Esophagus squamous epithelium (tissue), 5 donors: ENCODE data around the gene HPCAL1. TPM values are rescaled to one million over a fixed set of nuclear protein-coding genes. Genes with fewer than 3 reads are reported as not detected.

ENCODE experiments used
- DNase-seq: peaks from one replicate; lab custom pipeline; 2025; lab: John Stamatoyannopoulos, UW
- H3K27ac ChIP-seq, 4 donors: fragments of 200-600 bp; sonication (generic); one replicate each; pipeline ENCODE4 v1.5.1; 2016 to 2019; ENCODE audit warnings: mild to moderate bottlenecking in 1 of 4
- H3K27me3 ChIP-seq, 4 donors: fragments of 200-600 bp; sonication (generic); 1 replicate in 3 of 4; 2 replicates in 1 of 4; pipeline versions ENCODE4 v1.5.1 to v1.6.0; 2017 to 2021; ENCODE audit warnings: antibody characterized with exemption in 1 of 4
- H3K36me3 ChIP-seq, 3 donors: fragments of 200-600 bp; sonication (generic); one replicate each; pipeline ENCODE4 v1.5.1; 2016 to 2019
- H3K4me1 ChIP-seq, 3 donors: fragments of 200-600 bp; sonication (generic); one replicate each; pipeline ENCODE4 v1.5.1; 2017 to 2019
- H3K4me3 ChIP-seq, 4 donors: fragments of 200-600 bp; sonication (generic); 1 replicate in 3 of 4; 2 replicates in 1 of 4; pipeline ENCODE4 v1.5.1; 2016 to 2019; ENCODE audit warnings: mild to moderate bottlenecking in 2 of 4, moderate library complexity in 1 of 4
- H3K9me3 ChIP-seq, 3 donors: fragments of 200-600 bp; sonication (generic); one replicate each; pipeline ENCODE4 v1.5.1; 2016 to 2019
- CTCF ChIP-seq, 6 experiments: fragments of 450-650 bp in 4 of 6; fragments of 200-600 bp in 2 of 6; sonication (generic) in 2 of 6; IDR thresholded peaks; one replicate each; pipeline ENCODE4 v1.5.1; 2016 to 2019; ENCODE audit warnings: antibody characterized with exemption in 6 of 6, mild to moderate bottlenecking in 4 of 6, moderate library complexity in 4 of 6
- POLR2A ChIP-seq, 4 donors: fragments of 450-650 bp; IDR thresholded peaks; one replicate each; pipeline ENCODE4 v1.6.1; 2017; ENCODE audit warnings: antibody characterized with exemption in 4 of 4, mild to moderate bottlenecking in 4 of 4, moderate library complexity in 3 of 4
- WGBS, 2 donors: methylation state at CpG; one replicate each; pipeline ENCODE4 v1.1.5; 2018; 5-methylcytosine and 5-hydroxymethylcytosine counted together
- intact Hi-C: fragments of 100-400 bp; cut with DNase I; formaldehyde crosslinking; loops from one replicate; pipeline ENCODE4 v1.15.0; 2022
- total RNA-seq, 4 donors: library from RNA; depleted of rRNA; stranded (reverse); fragments of >200 nt; gene quantifications; one replicate each; pipeline ENCODE4 v1.1.0, GENCODE V29; 2016
- donor health status: DM: yes; HTN: yes; CAD: no.

The HPCAL1 gene
- total RNA-seq, 4 donors from 2014 or later = 13.2 to 26.4 (median 20.5) TPM

GRCh38 chr2:10330700-10331026, 28.0 kb downstream of the HPCAL1 start:
- Histone ChIP-seq H3K4me1 (peaks cover 16 to 55% (median 27%) of the 10 kb centered on the region in 3 donors), H3K27ac (peak overlapping the region in 2 of 4 donors; percentile 51 to 55), H3K36me3 (peaks cover 0 to 10% (median 0%) of the 10 kb centered on the region in 3 donors), H3K9me3 (peaks cover 0 to 6% (median 5%) of the 10 kb centered on the region in 3 donors), H3K4me3 (peak overlapping the region in 3 of 4 donors; percentile 21 to 53 (median 27)), H3K27me3 (no peaks in the 10 kb centered on the region)
- 65 to 79% methylated on average over 6 to 9 of the region's 9 CpGs for WGBS, 2 donors
- TF ChIP-seq CTCF (IDR thresholded peaks at IDR 0.05) (no peak), POLR2A (IDR thresholded peaks at IDR 0.05) (no peak)
- no peak for DNase-seq
- intact Hi-C loops = no loop called here

GRCh38 chr2:10331027-10331701, 28.5 kb downstream of the HPCAL1 start:
- H3K4me1 ChIP-seq = peaks cover 16 to 50% (median 27%) of the 10 kb centered on the region in 3 donors
- DNase-seq = no peak
- intact Hi-C loops = no loop called here
- TF ChIP-seq POLR2A (IDR thresholded peaks at IDR 0.05) (no peak), CTCF (IDR thresholded peaks at IDR 0.05) (peak in 2 of 6 experiments; percentile 7 to 10)
- 12 to 45% methylated on average over 6 to 30 of the region's 33 CpGs for WGBS, 2 donors
- peaks cover 0 to 6% (median 5%) of the 10 kb centered on the region in 3 donors for H3K9me3 ChIP-seq
- H3K27ac ChIP-seq = peak overlapping the region in 2 of 4 donors; percentile 51 to 55
- peaks cover 0 to 10% (median 0%) of the 10 kb centered on the region in 3 donors for H3K36me3 ChIP-seq
- H3K27me3 ChIP-seq = no peaks in the 10 kb centered on the region
- H3K4me3 ChIP-seq = peak overlapping the region in 3 of 4 donors; percentile 21 to 53 (median 27)

- DNase-seq = no peak
Observed at GRCh38 chr2:10331702-10332401, 29.1 kb downstream of the HPCAL1 start.

GRCh38 chr2:10332402-10333246, 29.9 kb downstream of the HPCAL1 start:
- TF ChIP-seq CTCF (IDR thresholded peaks at IDR 0.05) (no peak), POLR2A (IDR thresholded peaks at IDR 0.05) (no peak)
- peak overlapping the region in 1 of 4 donors; percentile 29 for H3K27ac ChIP-seq
- no peak for DNase-seq
- no peak overlapping the region for H3K4me3 ChIP-seq
- intact Hi-C loops = no loop called here
- H3K27me3 ChIP-seq = no peaks in the 10 kb centered on the region
- peaks cover 0 to 14% (median 0%) of the 10 kb centered on the region in 3 donors for H3K36me3 ChIP-seq
- H3K9me3 ChIP-seq = peaks cover 0 to 6% (median 5%) of the 10 kb centered on the region in 3 donors
- H3K4me1 ChIP-seq = peaks cover 10 to 40% (median 27%) of the 10 kb centered on the region in 3 donors
- WGBS, 2 donors = 58 to 81% methylated on average over 9 to 11 of the region's 15 CpGs

More at GRCh38 chr2:10331702-10332401, 29.1 kb downstream of the HPCAL1 start:
- peaks cover 0 to 11% (median 0%) of the 10 kb centered on the region in 3 donors for H3K36me3 ChIP-seq
- TF ChIP-seq POLR2A (IDR thresholded peaks at IDR 0.05) (no peak), CTCF (IDR thresholded peaks at IDR 0.05) (no peak)
- H3K27ac ChIP-seq = peak overlapping the region in 1 of 4 donors; percentile 51
- no peaks in the 10 kb centered on the region for H3K27me3 ChIP-seq
- H3K9me3 ChIP-seq = peaks cover 0 to 6% (median 5%) of the 10 kb centered on the region in 3 donors
- WGBS, 2 donors = 58 to 65% methylated on average over 10 to 11 of the region's 11 CpGs
- peak overlapping the region in 3 of 4 donors; percentile 21 to 53 (median 27) for H3K4me3 ChIP-seq
- intact Hi-C loops = no loop called here
- H3K4me1 ChIP-seq = peaks cover 10 to 43% (median 27%) of the 10 kb centered on the region in 3 donors
